ENCODE results near the gene PCDHGC4.

- no peak for TF ChIP-seq CTCF (IDR thresholded peaks at IDR 0.05)
- TF ChIP-seq POLR2A (IDR thresholded peaks at IDR 0.05), result no peak
Measured at GRCh38 chr5:141507387-141508091, 22.7 kb downstream of the PCDHGC4 start.

All from uterus (tissue), 2 donors.